Activated gamma-delta T cell (primary cell): ENCODE results near the gene FOSL1.
"Not testable (repeated sequence)": the region's sequence is repeated elsewhere in the genome, so short reads cannot be mapped to it uniquely, and the experiment has no call there.

Source experiments
- DNase-seq: peaks from one replicate; lab custom pipeline; 2025; lab: John Stamatoyannopoulos, UW

FOSL1 gene

DNA sequence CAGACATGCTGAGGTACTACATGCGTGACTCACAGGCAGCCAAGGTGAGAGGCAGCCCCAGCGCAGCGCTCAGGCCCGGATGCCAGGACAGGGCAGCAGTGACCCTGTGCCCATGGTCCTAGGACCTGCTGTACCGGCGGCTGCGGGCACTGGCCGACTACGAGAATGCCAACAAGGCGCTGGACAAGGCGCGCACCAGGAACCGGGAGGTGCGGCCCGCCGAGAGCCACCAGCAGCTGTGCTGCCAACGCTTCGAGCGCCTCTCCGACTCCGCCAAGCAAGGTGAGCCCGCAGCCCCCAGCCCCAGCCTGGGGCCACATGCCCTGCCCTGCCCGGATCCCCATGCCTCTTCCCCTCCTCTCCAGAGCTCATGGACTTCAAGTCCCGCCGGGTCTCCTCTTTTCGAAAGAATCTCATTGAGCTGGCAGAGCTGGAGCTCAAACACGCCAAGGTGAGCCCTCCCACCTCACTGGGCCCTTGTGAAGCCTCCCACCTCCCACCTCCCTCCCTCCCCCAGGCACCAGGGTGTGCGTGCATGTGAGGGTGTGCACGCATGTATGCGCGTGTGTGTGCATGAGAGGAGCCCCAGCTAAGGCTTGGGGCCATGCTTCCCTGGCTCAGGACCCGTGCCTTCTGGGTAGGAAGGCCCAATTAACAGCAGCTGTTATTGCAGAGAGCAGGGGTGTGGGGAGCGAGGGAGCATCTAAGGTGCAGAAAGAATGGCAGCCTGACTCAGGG, 47.5 kb downstream of the FOSL1 start:
- DNase-seq, result no peak

- DNase-seq, result no peak
Measured at GRCh38 chr11:65851811-65852507, 48.2 kb downstream of the FOSL1 start.

- no peak for DNase-seq
Measured at GRCh38 chr11:65851083-65851579, 49.1 kb downstream of the FOSL1 start.

GRCh38 chr11:65850217-65851082, 49.7 kb downstream of the FOSL1 start:
- no peak for DNase-seq

- no peak for DNase-seq
Measured at GRCh38 chr11:65849771-65850216, 50.4 kb downstream of the FOSL1 start.

- no peak for DNase-seq
Measured at GRCh38 chr11:65849366-65849765, 50.8 kb downstream of the FOSL1 start.

- not testable (repeated sequence) for DNase-seq
Measured at GRCh38 chr11:65848693-65849092, 51.5 kb downstream of the FOSL1 start.

DNA sequence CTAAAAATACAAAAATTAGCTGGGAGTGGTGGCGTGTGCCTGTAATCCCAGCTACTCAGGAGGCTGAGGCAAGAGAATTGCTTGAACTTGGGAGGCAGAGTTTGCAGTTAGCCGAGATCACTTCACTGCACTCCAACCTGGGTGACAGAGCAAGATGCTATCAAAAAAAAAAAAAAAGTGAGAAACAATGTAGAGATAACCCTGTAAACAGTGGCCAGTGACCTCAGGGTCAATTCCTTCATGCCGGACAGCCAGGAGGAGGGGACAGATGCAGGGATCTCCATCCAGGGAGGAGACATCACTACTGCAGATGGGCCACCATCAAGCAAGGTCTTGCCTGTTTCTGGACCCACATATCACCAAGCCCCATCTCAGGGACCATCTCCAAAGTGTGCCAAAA, 52.4 kb downstream of the FOSL1 start:
- DNase-seq, result no peak

- DNase-seq, result no peak
Measured at GRCh38 chr11:65844231-65844872, 55.8 kb downstream of the FOSL1 start.

DNA sequence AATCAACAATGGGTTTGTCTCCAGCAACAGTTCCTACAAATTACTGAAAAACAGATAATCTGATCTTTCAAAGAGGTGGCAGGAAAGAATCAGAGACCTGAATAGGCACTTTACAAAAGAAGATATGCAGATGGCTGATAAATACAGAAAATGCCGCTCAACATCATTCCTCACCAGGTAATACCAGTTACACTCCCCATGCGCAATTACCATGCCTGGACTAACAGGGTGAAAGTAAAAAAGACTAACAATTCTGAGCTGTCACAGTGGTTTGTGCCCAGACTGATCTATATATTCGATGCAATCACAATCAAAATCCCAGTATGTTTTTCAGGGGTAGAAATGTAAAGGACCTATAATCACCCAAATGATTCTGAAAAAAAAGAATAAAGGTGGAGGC, 56.4 kb downstream of the FOSL1 start:
- DNase-seq, result no peak

DNA sequence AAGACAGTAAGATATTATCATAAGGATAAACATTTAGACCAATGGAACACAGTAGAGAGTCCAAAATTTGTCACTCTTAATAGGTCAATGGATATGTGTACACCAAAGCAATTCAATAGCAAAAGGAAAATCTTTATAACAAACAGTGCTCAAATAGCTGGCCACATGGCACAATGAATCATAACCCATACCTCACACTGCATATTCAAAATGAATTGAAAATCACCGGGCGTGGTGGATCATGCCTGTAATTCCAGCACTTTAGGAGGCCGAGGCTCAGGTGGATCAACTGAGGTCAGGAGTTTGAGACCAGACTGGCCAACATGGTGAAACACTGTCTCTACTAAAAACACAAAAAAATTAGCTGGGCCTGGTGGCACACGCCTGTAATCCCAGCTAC, 58.0 kb downstream of the FOSL1 start:
- no peak for DNase-seq
